Liver (tissue), 9 donors: ENCODE data around the gene ECI1. TPM values are rescaled to one million over a fixed set of nuclear protein-coding genes. Genes with fewer than 3 reads are reported as not detected.

Source experiments
- DNase-seq: peaks from one replicate; pipeline ENCODE4 v3.0.0-alpha.2; 2017; ENCODE audit warnings: low spot score
- H3K27ac ChIP-seq, 2 donors: one replicate each; pipeline ENCODE4 v1.7.0; 2013; ENCODE audit warnings: inconsistent platforms in 2 of 2, low read length in 2 of 2, control low read depth in 1 of 2, low read depth in 1 of 2, mild to moderate bottlenecking in 1 of 2
- H3K27me3 ChIP-seq, 4 donors: one replicate each; pipeline versions ENCODE4 v1.6.1 to v1.7.0; 2013; ENCODE audit warnings: low read length in 3 of 4, inconsistent platforms in 1 of 4, mild to moderate bottlenecking in 1 of 4, moderate library complexity in 1 of 4; ENCODE audit not compliant: control insufficient read depth in 4 of 4, insufficient read depth in 4 of 4
- H3K36me3 ChIP-seq, 4 donors: one replicate each; pipeline versions ENCODE4 v1.6.1 to v1.7.0; 2013; ENCODE audit warnings: low read length in 3 of 4, mild to moderate bottlenecking in 3 of 4, low read depth in 1 of 4, moderate library complexity in 1 of 4; ENCODE audit not compliant: control insufficient read depth in 4 of 4, insufficient read depth in 3 of 4
- H3K4me1 ChIP-seq, 4 donors: one replicate each; pipeline versions ENCODE4 v1.6.1 to v1.7.0; 2013; ENCODE audit warnings: low read length in 3 of 4, mild to moderate bottlenecking in 3 of 4, moderate library complexity in 1 of 4; ENCODE audit not compliant: control insufficient read depth in 4 of 4, insufficient read depth in 4 of 4
- H3K4me3 ChIP-seq, 3 donors: one replicate each; pipeline versions ENCODE4 v1.6.1 to v1.7.0; 2013; ENCODE audit warnings: low read length in 3 of 3, control low read depth in 1 of 3, low read depth in 1 of 3, mild to moderate bottlenecking in 1 of 3
- H3K9ac ChIP-seq, 2 donors: one replicate each; pipeline ENCODE4 v1.7.0; 2013; ENCODE audit warnings: low read length in 2 of 2, mild to moderate bottlenecking in 2 of 2, moderate library complexity in 2 of 2, control low read depth in 1 of 2, low read depth in 1 of 2
- H3K9me3 ChIP-seq, 4 donors: one replicate each; pipeline versions ENCODE4 v1.6.1 to v1.7.0; 2013; ENCODE audit warnings: low read length in 3 of 4; ENCODE audit not compliant: control insufficient read depth in 4 of 4
- EGR1 ChIP-seq, 2 donors: IDR thresholded peaks; 2 replicates each; pipeline ENCODE4 v1.6.1; 2016 to 2018; ENCODE audit warnings: antibody characterized with exemption in 2 of 2, low read depth in 2 of 2
- FOXA1 ChIP-seq: IDR thresholded peaks from 2 replicates; pipeline ENCODE4 v1.6.1; 2016; ENCODE audit warnings: antibody characterized with exemption
- FOXA2 ChIP-seq: IDR thresholded peaks from 2 replicates; pipeline ENCODE4 v1.6.1; 2016; ENCODE audit warnings: antibody characterized with exemption
- GABPA ChIP-seq, 2 donors: IDR thresholded peaks in 1 of 2; conservative IDR thresholded peaks in 1 of 2; 2 replicates each; pipeline ENCODE4 v1.6.1; 2016; ENCODE audit warnings: antibody characterized with exemption in 2 of 2, mild to moderate bottlenecking in 1 of 2, moderate library complexity in 1 of 2
- HNF4A ChIP-seq, 2 donors: conservative IDR thresholded peaks; 2 replicates each; pipeline ENCODE4 v1.6.1; 2016; ENCODE audit warnings: antibody characterized with exemption in 2 of 2, mild to moderate bottlenecking in 2 of 2
- HNF4G ChIP-seq: IDR thresholded peaks from 2 replicates; pipeline ENCODE4 v1.6.1; 2016; ENCODE audit warnings: antibody characterized with exemption
- JUND ChIP-seq, 2 donors: IDR thresholded peaks; 2 replicates each; pipeline ENCODE4 v1.6.1; 2016; ENCODE audit warnings: antibody characterized with exemption in 2 of 2
- NR2F2 ChIP-seq: IDR thresholded peaks from 2 replicates; pipeline ENCODE4 v1.6.1; 2016; ENCODE audit warnings: antibody characterized with exemption
- RAD21 ChIP-seq, 2 donors: IDR thresholded peaks; 2 replicates each; pipeline ENCODE4 v1.6.1; 2016; ENCODE audit warnings: antibody characterized with exemption in 2 of 2, mild to moderate bottlenecking in 2 of 2
- RXRA ChIP-seq, 2 donors: IDR thresholded peaks; 2 replicates each; pipeline ENCODE4 v1.6.1; 2017 to 2018; ENCODE audit warnings: antibody characterized with exemption in 2 of 2, mild to moderate bottlenecking in 1 of 2
- SP1 ChIP-seq: IDR thresholded peaks from 2 replicates; pipeline ENCODE4 v1.6.1; 2018; ENCODE audit warnings: antibody characterized with exemption, mild to moderate bottlenecking
- TAF1 ChIP-seq: conservative IDR thresholded peaks from 2 replicates; pipeline ENCODE4 v1.6.1; 2016; ENCODE audit warnings: antibody characterized with exemption, mild to moderate bottlenecking
- YY1 ChIP-seq: IDR thresholded peaks from 2 replicates; pipeline ENCODE4 v1.6.1; 2016; ENCODE audit warnings: antibody characterized with exemption, mild to moderate bottlenecking
- WGBS: extraction: QIAGEN DNeasy Blood & Tissue Kit; methylation state at CpG from one replicate; pipeline ENCODE4 v1.1.7; 2013; 5-methylcytosine and 5-hydroxymethylcytosine counted together
- polyA plus RNA-seq, 2 donors: library from polyadenylated mRNA; stranded (reverse) in 1 of 2; unstranded in 1 of 2; fragments of 200-250 nt in 1 of 2; fragments of >200 nt in 1 of 2; fragmentation: Nextera tagmentation in 1 of 2; extraction: Ambion mirVana in 1 of 2; gene quantifications; one replicate each; pipeline versions ENCODE4 v1.2.1 to v1.2.3, GENCODE V29; 2013 to 2015
- total RNA-seq, 2 donors: library from RNA; depleted of rRNA; stranded (reverse); fragments of >200 nt; gene quantifications; one replicate each; pipeline ENCODE4 v1.2.3, GENCODE V29; 2014
- TF ChIP-seq, protein P1 (sequence below): fragments of 150-350 bp; IDR thresholded peaks from 2 replicates; pipeline ENCODE4 v1.5.1; 2017; ENCODE audit warnings: improper control_type of control experiment, low read depth, low read length; ENCODE audit not compliant: missing input control
- TF ChIP-seq, protein P2 (sequence below): IDR thresholded peaks from 2 replicates; pipeline ENCODE4 v1.6.1; 2016; ENCODE audit warnings: antibody characterized with exemption
- TF ChIP-seq, protein P3 (sequence below): IDR thresholded peaks from 2 replicates; pipeline ENCODE4 v1.6.1; 2016; ENCODE audit warnings: antibody characterized with exemption
- TF ChIP-seq, protein P4 (sequence below): IDR thresholded peaks from 2 replicates; pipeline ENCODE4 v1.6.1; 2016; ENCODE audit warnings: antibody characterized with exemption
- TF ChIP-seq, protein P5 (sequence below): IDR thresholded peaks from 2 replicates; pipeline ENCODE4 v1.6.1; 2016; ENCODE audit warnings: antibody characterized with exemption, mild to moderate bottlenecking
- donor health status: healthy.
- donor health status: healthy.
- donor health status: healthy.
- donor health status: healthy.
- donor health status: healthy.

The ECI1 gene
- total and polyA plus RNA-seq, 4 donors = 36.8 to 107 (median 79.5) TPM

DNA sequence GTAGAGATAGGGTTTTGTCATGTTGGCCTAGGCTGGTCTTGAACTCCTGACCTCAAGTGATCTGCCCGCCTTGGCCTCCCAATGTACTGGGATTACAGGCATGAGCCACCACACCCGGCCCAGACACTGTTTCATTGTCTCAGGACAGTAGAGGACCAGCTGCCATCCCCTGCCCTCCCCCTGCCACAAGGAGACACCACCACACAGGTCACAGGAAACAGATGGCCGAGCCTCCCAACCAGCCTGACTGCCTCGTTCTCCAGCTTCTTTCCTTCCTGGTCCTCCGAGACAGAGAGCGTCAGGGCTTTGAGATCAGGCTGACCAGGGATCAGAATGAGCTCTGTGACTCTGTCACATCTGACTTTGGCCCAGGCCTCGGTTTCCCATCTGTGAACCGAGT lies 37.3 kb upstream of the ECI1 start (continued):
- TF ChIP-seq TAF1 = no peak
- TF ChIP-seq, protein P1, sequence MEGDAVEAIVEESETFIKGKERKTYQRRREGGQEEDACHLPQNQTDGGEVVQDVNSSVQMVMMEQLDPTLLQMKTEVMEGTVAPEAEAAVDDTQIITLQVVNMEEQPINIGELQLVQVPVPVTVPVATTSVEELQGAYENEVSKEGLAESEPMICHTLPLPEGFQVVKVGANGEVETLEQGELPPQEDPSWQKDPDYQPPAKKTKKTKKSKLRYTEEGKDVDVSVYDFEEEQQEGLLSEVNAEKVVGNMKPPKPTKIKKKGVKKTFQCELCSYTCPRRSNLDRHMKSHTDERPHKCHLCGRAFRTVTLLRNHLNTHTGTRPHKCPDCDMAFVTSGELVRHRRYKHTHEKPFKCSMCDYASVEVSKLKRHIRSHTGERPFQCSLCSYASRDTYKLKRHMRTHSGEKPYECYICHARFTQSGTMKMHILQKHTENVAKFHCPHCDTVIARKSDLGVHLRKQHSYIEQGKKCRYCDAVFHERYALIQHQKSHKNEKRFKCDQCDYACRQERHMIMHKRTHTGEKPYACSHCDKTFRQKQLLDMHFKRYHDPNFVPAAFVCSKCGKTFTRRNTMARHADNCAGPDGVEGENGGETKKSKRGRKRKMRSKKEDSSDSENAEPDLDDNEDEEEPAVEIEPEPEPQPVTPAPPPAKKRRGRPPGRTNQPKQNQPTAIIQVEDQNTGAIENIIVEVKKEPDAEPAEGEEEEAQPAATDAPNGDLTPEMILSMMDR = no peak
- TF ChIP-seq EGR1 (IDR thresholded peaks at IDR 0.05; ENCODE audit: low read depth in 2 of 2) = no peak
- TF ChIP-seq YY1 = no peak
- TF ChIP-seq NR2F2 = no peak

DNA sequence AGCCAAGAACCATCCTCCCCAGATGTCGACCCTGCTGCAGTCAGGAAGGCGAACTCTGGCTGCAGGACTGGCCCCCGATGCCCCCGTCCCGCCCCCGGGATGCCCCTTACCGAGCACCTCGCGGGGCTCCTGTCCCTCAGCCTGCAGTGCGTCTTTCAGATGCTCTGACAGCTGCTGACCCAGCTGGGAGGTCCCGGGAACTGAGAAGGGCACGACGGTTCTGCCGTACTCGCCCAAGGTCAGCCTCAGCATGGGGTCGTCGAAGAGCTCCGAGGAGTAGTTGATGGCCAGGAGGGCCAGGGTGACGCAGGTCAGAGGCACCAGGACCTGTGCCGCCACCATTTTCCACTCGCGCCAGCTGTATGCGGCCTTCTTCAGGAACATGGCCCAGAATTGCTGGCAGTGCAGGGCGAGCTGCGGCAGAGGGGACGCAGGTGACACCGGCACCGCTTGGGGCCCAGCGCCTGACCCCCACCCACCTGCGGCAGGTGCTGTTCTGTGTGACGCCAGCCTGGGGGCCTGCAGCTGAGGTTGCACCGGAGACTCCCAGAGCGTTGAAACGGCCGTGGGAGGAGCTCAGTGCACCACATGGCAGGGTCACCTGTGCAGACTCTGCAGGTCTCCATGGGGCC lies 36.6 kb upstream of the ECI1 start:
- no peaks in the 10 kb centered on the region for H3K36me3 ChIP-seq

More for the DNA sequence above, 36.6 kb upstream of the ECI1 start:
- H3K4me1 ChIP-seq = no peaks in the 10 kb centered on the region
- WGBS = 89% methylated on average over 35 of the region's 35 CpGs
- H3K27ac ChIP-seq = no peak overlapping the region
- H3K27me3 ChIP-seq = no peaks in the 10 kb centered on the region
- no peak for TF ChIP-seq YY1
- no peak for TF ChIP-seq TAF1
- TF ChIP-seq, protein P1 = no peak
- TF ChIP-seq FOXA1 = no peak
- TF ChIP-seq HNF4G = no peak
- no peak for TF ChIP-seq FOXA2
- TF ChIP-seq RAD21 (IDR thresholded peaks at IDR 0.05) = no peak
- TF ChIP-seq SP1 = no peak
- TF ChIP-seq JUND (IDR thresholded peaks at IDR 0.05) = no peak
- no peak for TF ChIP-seq GABPA (IDR thresholded peaks at IDR 0.05 in 1 of 2, conservative IDR thresholded peaks at IDR 0.05 in 1 of 2)
- no peak for TF ChIP-seq NR2F2
- TF ChIP-seq, protein P2, sequence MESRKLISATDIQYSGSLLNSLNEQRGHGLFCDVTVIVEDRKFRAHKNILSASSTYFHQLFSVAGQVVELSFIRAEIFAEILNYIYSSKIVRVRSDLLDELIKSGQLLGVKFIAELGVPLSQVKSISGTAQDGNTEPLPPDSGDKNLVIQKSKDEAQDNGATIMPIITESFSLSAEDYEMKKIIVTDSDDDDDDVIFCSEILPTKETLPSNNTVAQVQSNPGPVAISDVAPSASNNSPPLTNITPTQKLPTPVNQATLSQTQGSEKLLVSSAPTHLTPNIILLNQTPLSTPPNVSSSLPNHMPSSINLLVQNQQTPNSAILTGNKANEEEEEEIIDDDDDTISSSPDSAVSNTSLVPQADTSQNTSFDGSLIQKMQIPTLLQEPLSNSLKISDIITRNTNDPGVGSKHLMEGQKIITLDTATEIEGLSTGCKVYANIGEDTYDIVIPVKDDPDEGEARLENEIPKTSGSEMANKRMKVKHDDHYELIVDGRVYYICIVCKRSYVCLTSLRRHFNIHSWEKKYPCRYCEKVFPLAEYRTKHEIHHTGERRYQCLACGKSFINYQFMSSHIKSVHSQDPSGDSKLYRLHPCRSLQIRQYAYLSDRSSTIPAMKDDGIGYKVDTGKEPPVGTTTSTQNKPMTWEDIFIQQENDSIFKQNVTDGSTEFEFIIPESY = no peak
- no peak for TF ChIP-seq EGR1 (IDR thresholded peaks at IDR 0.05; ENCODE audit: low read depth in 2 of 2)
- TF ChIP-seq RXRA (IDR thresholded peaks at IDR 0.05) = no peak
- TF ChIP-seq, protein P3, sequence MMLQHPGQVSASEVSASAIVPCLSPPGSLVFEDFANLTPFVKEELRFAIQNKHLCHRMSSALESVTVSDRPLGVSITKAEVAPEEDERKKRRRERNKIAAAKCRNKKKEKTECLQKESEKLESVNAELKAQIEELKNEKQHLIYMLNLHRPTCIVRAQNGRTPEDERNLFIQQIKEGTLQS = no peak
- TF ChIP-seq HNF4A (conservative IDR thresholded peaks at IDR 0.05) = no peak
- TF ChIP-seq, protein P4, sequence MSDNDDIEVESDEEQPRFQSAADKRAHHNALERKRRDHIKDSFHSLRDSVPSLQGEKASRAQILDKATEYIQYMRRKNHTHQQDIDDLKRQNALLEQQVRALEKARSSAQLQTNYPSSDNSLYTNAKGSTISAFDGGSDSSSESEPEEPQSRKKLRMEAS = no peak
- TF ChIP-seq, protein P5, sequence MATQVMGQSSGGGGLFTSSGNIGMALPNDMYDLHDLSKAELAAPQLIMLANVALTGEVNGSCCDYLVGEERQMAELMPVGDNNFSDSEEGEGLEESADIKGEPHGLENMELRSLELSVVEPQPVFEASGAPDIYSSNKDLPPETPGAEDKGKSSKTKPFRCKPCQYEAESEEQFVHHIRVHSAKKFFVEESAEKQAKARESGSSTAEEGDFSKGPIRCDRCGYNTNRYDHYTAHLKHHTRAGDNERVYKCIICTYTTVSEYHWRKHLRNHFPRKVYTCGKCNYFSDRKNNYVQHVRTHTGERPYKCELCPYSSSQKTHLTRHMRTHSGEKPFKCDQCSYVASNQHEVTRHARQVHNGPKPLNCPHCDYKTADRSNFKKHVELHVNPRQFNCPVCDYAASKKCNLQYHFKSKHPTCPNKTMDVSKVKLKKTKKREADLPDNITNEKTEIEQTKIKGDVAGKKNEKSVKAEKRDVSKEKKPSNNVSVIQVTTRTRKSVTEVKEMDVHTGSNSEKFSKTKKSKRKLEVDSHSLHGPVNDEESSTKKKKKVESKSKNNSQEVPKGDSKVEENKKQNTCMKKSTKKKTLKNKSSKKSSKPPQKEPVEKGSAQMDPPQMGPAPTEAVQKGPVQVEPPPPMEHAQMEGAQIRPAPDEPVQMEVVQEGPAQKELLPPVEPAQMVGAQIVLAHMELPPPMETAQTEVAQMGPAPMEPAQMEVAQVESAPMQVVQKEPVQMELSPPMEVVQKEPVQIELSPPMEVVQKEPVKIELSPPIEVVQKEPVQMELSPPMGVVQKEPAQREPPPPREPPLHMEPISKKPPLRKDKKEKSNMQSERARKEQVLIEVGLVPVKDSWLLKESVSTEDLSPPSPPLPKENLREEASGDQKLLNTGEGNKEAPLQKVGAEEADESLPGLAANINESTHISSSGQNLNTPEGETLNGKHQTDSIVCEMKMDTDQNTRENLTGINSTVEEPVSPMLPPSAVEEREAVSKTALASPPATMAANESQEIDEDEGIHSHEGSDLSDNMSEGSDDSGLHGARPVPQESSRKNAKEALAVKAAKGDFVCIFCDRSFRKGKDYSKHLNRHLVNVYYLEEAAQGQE = no peak
- H3K4me3 ChIP-seq = no peak overlapping the region
- no peak overlapping the region for H3K9ac ChIP-seq
- no peaks in the 10 kb centered on the region for H3K9me3 ChIP-seq
- no peak for DNase-seq
